ENCODE data around the gene FOXR1.
"Not testable (repeated sequence)": the region's sequence is repeated elsewhere in the genome, so short reads cannot be mapped to it uniquely, and the experiment has no call there.

FOXR1 gene

GRCh38 chr11:119015054-119015611, 43.6 kb downstream of the FOXR1 start:
- no peaks in the 10 kb centered on the region for H3K27me3 ChIP-seq (ENCODE audit: control insufficient read depth in 1 of 2, insufficient read depth in 1 of 2, low read length in 2 of 2)
- no peaks in the 10 kb centered on the region for H3K9me3 ChIP-seq (ENCODE audit: control insufficient read depth, low read length)
- H3K79me1 ChIP-seq (replicated peaks; ENCODE audit: low read length, poor library complexity, severe bottlenecking), result peaks cover 4% of the 10 kb centered on the region
- no peak overlapping the region for H3K18ac ChIP-seq (ENCODE audit: low read depth in 1 of 2, low read length in 2 of 2)
- H3K4ac ChIP-seq (ENCODE audit: low read depth in 1 of 2, low read length in 2 of 2), result no peak overlapping the region
- H2AFZ ChIP-seq (ENCODE audit: low read depth, low read length), result no peak overlapping the region
- 79% methylated on average over 7 of the region's 8 CpGs for WGBS
- H3K36me3 ChIP-seq (ENCODE audit: control insufficient read depth in 1 of 2, insufficient read depth in 2 of 2, low read depth in 1 of 2, low read length in 2 of 2), result peaks cover 35 to 70% of the 10 kb centered on the region in 2 experiments
- H4K91ac ChIP-seq (ENCODE audit: low read length), result no peak overlapping the region
- no peak overlapping the region for H3K4me2 ChIP-seq (ENCODE audit: low read length, poor library complexity, severe bottlenecking)
- no peak overlapping the region for H2BK120ac ChIP-seq (ENCODE audit: low read depth, low read length)
- peaks cover 9% of the 10 kb centered on the region for H3K4me1 ChIP-seq (ENCODE audit: control insufficient read depth, insufficient read depth, low read depth, low read length)
- peak overlapping the region; percentile 98 for H3K9ac ChIP-seq (ENCODE audit: low read length)
- no peak overlapping the region for H4K8ac ChIP-seq (ENCODE audit: low read length)
- H3K27ac ChIP-seq (ENCODE audit: low read length, poor library complexity, severe bottlenecking), result no peak overlapping the region
- DNase-seq, result no peak
- no peak overlapping the region for H3K4me3 ChIP-seq (ENCODE audit: insufficient read depth in 1 of 2, low read depth in 1 of 2, low read length in 2 of 2)
- no peak overlapping the region for H2BK5ac ChIP-seq (ENCODE audit: low read depth, low read length, poor library complexity, severe bottlenecking)
- H2AK5ac ChIP-seq (ENCODE audit: low read length, severe bottlenecking), result no peak overlapping the region
- no peak overlapping the region for H2BK12ac ChIP-seq (ENCODE audit: low read length in 2 of 2)
- H2BK15ac ChIP-seq (ENCODE audit: low read depth, poor library complexity, severe bottlenecking), result no peak overlapping the region
- H3K23ac ChIP-seq (ENCODE audit: low read length in 2 of 2), result no peak overlapping the region
- H3K14ac ChIP-seq (ENCODE audit: low read length in 2 of 2), result no peak overlapping the region

GRCh38 chr11:119016216-119017009, 44.9 kb downstream of the FOXR1 start:
- H3K79me1 ChIP-seq (replicated peaks; ENCODE audit: low read length, poor library complexity, severe bottlenecking), result no peaks in the 10 kb centered on the region
- no peaks in the 10 kb centered on the region for H3K9me3 ChIP-seq (ENCODE audit: control insufficient read depth, low read length)
- H4K91ac ChIP-seq (ENCODE audit: low read length), result no peak overlapping the region
- peak overlapping the region; percentile 98 for H3K9ac ChIP-seq (ENCODE audit: low read length)
- peak overlapping the region in 1 of 2 experiments; percentile 99 for H3K4me3 ChIP-seq (ENCODE audit: insufficient read depth in 1 of 2, low read depth in 1 of 2, low read length in 2 of 2)
- H3K18ac ChIP-seq (ENCODE audit: low read depth in 1 of 2, low read length in 2 of 2), result no peak overlapping the region
- H3K27me3 ChIP-seq (ENCODE audit: control insufficient read depth in 1 of 2, insufficient read depth in 1 of 2, low read length in 2 of 2), result no peaks in the 10 kb centered on the region
- no peak overlapping the region for H3K4ac ChIP-seq (ENCODE audit: low read depth in 1 of 2, low read length in 2 of 2)
- H2BK12ac ChIP-seq (ENCODE audit: low read length in 2 of 2), result no peak overlapping the region
- no peak overlapping the region for H2BK15ac ChIP-seq (ENCODE audit: low read depth, poor library complexity, severe bottlenecking)
- H2AFZ ChIP-seq (ENCODE audit: low read depth, low read length), result no peak overlapping the region
- peaks cover 12% of the 10 kb centered on the region for H3K4me1 ChIP-seq (ENCODE audit: control insufficient read depth, insufficient read depth, low read depth, low read length)
- no peak for DNase-seq
- H2AK5ac ChIP-seq (ENCODE audit: low read length, severe bottlenecking), result no peak overlapping the region
- H2BK5ac ChIP-seq (ENCODE audit: low read depth, low read length, poor library complexity, severe bottlenecking), result no peak overlapping the region
- no peak overlapping the region for H3K23ac ChIP-seq (ENCODE audit: low read length in 2 of 2)
- peaks cover 28 to 63% of the 10 kb centered on the region in 2 experiments for H3K36me3 ChIP-seq (ENCODE audit: control insufficient read depth in 1 of 2, insufficient read depth in 2 of 2, low read depth in 1 of 2, low read length in 2 of 2)
- no peak overlapping the region for H3K27ac ChIP-seq (ENCODE audit: low read length, poor library complexity, severe bottlenecking)
- no peak overlapping the region for H2BK120ac ChIP-seq (ENCODE audit: low read depth, low read length)
- 94% methylated on average over 11 of the region's 14 CpGs for WGBS
- peak overlapping the region; percentile 35 for H3K4me2 ChIP-seq (ENCODE audit: low read length, poor library complexity, severe bottlenecking)
- H4K8ac ChIP-seq (ENCODE audit: low read length), result peak overlapping the region; percentile 2
- H3K14ac ChIP-seq (ENCODE audit: low read length in 2 of 2), result no peak overlapping the region

GRCh38 chr11:119017377-119017776, 45.8 kb downstream of the FOXR1 start:
- H2BK15ac ChIP-seq (ENCODE audit: low read depth, poor library complexity, severe bottlenecking); H2BK5ac ChIP-seq (ENCODE audit: low read depth, low read length, poor library complexity, severe bottlenecking); H3K23ac ChIP-seq (ENCODE audit: low read length in 2 of 2); H2AFZ ChIP-seq (ENCODE audit: low read depth, low read length); H3K18ac ChIP-seq (ENCODE audit: low read depth in 1 of 2, low read length in 2 of 2); DNase-seq; H4K8ac ChIP-seq (ENCODE audit: low read length); H2AK5ac ChIP-seq (ENCODE audit: low read length, severe bottlenecking); H4K91ac ChIP-seq (ENCODE audit: low read length); H3K14ac ChIP-seq (ENCODE audit: low read length in 2 of 2); H2BK12ac ChIP-seq (ENCODE audit: low read length in 2 of 2); H3K27ac ChIP-seq (ENCODE audit: low read length, poor library complexity, severe bottlenecking); H3K9me3 ChIP-seq (ENCODE audit: control insufficient read depth, low read length); H3K79me1 ChIP-seq (replicated peaks; ENCODE audit: low read length, poor library complexity, severe bottlenecking); H3K27me3 ChIP-seq (ENCODE audit: control insufficient read depth in 1 of 2, insufficient read depth in 1 of 2, low read length in 2 of 2): not testable (repeated sequence)
- Histone ChIP-seq H3K4ac (ENCODE audit: low read depth in 1 of 2, low read length in 2 of 2) (peak overlapping the region in 1 of 2 experiments; percentile 64), H2BK120ac (ENCODE audit: low read depth, low read length) (peak overlapping the region; percentile 43), H3K9ac (ENCODE audit: low read length) (peak overlapping the region; percentile 98), H3K4me1 (ENCODE audit: control insufficient read depth, insufficient read depth, low read depth, low read length) (peaks cover 12% of the 10 kb centered on the region), H3K4me3 (ENCODE audit: insufficient read depth in 1 of 2, low read depth in 1 of 2, low read length in 2 of 2) (peak overlapping the region; percentile 85 to 99), H3K36me3 (ENCODE audit: control insufficient read depth in 1 of 2, insufficient read depth in 2 of 2, low read depth in 1 of 2, low read length in 2 of 2) (peaks cover 27 to 63% of the 10 kb centered on the region in 2 experiments), H3K4me2 (ENCODE audit: low read length, poor library complexity, severe bottlenecking) (peak overlapping the region; percentile 86)
- 4% methylated on average over 8 of the region's 10 CpGs for WGBS

Measured in mesenchymal stem cell (in vitro differentiated cells and primary cell).